Mucosa of descending colon (tissue), 3 donors: ENCODE results near the gene SLC39A7. TPM values are rescaled to one million over a fixed set of nuclear protein-coding genes. Genes with fewer than 3 reads are reported as not detected.
"Not testable (repeated sequence)": the region's sequence is repeated elsewhere in the genome, so short reads cannot be mapped to it uniquely, and the experiment has no call there.

Experiments used
- ATAC-seq: fragments of 200-7000 bp; cut with Tn5 transposase; one replicate; pipeline ENCODE4 v1.9.1; 2020; ENCODE audit warnings: mild to moderate bottlenecking, moderate library complexity
- DNase-seq, 3 donors: peaks; one replicate each; pipeline ENCODE4 v3.0.0-alpha.2; 2020
- H3K36me3 ChIP-seq: fragments of 200-600 bp; one replicate; pipeline ENCODE4 v1.8.0; 2021; ENCODE audit warnings: low read depth, mild to moderate bottlenecking
- H3K4me1 ChIP-seq: fragments of 200-600 bp; one replicate; pipeline ENCODE4 v1.8.0; 2021; ENCODE audit warnings: low read depth, mild to moderate bottlenecking
- H3K4me3 ChIP-seq: fragments of 200-600 bp; one replicate; pipeline ENCODE4 v1.8.0; 2021; ENCODE audit warnings: mild to moderate bottlenecking
- H3K9me3 ChIP-seq: fragments of 200-600 bp; one replicate; pipeline ENCODE4 v1.8.0; 2021; ENCODE audit warnings: mild to moderate bottlenecking
- intact Hi-C, 2 donors: fragments of 100-400 bp; cut with DNase I in 1 of 2; cut with micrococcal nuclease in 1 of 2; formaldehyde crosslinking; loops; one replicate each; pipeline versions ENCODE4 v1.11.0 to v1.11.1; 2022; cut with DNase I, micrococcal nuclease
- total RNA-seq, 3 donors: library from RNA; stranded (reverse); fragmentation: NEBNext Ultra II Directional in 2 of 3; extraction: Animal tissue kit (Norgen Biotek cat#: 25700) in 2 of 3; gene quantifications; one replicate each; pipeline versions ENCODE4 v1.2.1 to v1.2.4, GENCODE V29; 2021 to 2023
- TF ChIP-seq, protein P1 (sequence below): fragments of 200-600 bp; IDR thresholded peaks from one replicate; pipeline ENCODE4 v1.8.0; 2022; ENCODE audit warnings: antibody characterized with exemption, mild to moderate bottlenecking
- donor health status: DM: no; HTN: no; CAD: no; lungs with moderate emphysema.
- donor health status: DM: no; HTN: no; CAD: no.
- donor health status: DM: no; HTN: yes; CAD: no.

SLC39A7 gene
- total RNA-seq, 3 donors from 2014 or later: 96.9 to 159 (median 106) TPM

DNA sequence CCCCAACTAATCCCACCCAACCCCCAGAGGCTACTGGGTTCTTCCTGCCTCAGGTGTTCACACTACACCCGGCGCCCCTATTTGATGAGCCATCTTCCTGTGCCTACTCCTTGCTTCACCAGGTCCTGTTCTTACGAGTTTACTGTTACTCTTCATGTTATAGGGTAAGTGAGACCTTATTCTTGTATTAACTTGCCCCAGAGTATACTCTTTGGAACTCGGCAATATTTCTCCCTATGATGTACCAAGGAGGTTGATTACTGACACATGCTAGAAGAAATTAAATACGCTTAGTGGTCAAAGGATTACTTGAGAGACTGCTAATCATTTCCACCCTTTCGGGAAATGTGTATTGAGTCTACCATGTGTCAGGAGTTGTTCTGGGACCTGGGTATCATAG, 16.6 kb downstream of the SLC39A7 start:
- peaks cover 9% of the 10 kb centered on the region for H3K4me1 ChIP-seq
- no peaks in the 10 kb centered on the region for H3K9me3 ChIP-seq
- intact Hi-C loops: no loop called here
- H3K4me3 ChIP-seq: no peak overlapping the region
- no peak for ATAC-seq
- TF ChIP-seq, protein P1, sequence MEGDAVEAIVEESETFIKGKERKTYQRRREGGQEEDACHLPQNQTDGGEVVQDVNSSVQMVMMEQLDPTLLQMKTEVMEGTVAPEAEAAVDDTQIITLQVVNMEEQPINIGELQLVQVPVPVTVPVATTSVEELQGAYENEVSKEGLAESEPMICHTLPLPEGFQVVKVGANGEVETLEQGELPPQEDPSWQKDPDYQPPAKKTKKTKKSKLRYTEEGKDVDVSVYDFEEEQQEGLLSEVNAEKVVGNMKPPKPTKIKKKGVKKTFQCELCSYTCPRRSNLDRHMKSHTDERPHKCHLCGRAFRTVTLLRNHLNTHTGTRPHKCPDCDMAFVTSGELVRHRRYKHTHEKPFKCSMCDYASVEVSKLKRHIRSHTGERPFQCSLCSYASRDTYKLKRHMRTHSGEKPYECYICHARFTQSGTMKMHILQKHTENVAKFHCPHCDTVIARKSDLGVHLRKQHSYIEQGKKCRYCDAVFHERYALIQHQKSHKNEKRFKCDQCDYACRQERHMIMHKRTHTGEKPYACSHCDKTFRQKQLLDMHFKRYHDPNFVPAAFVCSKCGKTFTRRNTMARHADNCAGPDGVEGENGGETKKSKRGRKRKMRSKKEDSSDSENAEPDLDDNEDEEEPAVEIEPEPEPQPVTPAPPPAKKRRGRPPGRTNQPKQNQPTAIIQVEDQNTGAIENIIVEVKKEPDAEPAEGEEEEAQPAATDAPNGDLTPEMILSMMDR: no peak
- no peak for DNase-seq
- no peaks in the 10 kb centered on the region for H3K36me3 ChIP-seq

DNA sequence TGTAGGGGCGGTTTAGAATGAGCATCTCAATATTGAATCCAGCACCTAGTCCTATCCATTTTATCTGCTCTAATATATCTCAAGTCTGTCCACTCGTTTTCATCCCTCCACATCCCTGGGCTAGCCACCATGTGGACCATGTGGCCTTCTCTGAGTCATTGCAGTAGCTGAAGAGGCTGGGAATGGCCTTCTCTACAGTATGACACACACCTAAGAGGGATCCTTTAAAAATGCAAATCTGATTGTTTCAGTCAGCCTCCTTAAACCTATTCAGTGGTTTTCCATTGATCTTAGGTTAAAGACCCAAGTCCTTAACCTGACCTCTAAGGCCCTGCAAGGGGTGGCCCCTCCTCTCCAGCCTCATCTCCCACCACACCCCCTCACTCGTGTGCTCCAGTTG, 17.0 kb downstream of the SLC39A7 start:
- intact Hi-C loops: no loop called here
- ATAC-seq: no peak
- Histone ChIP-seq H3K4me3 (no peak overlapping the region), H3K9me3 (no peaks in the 10 kb centered on the region), H3K4me1 (peaks cover 9% of the 10 kb centered on the region), H3K36me3 (no peaks in the 10 kb centered on the region)
- TF ChIP-seq, protein P1: no peak
- DNase-seq: no peak

DNA sequence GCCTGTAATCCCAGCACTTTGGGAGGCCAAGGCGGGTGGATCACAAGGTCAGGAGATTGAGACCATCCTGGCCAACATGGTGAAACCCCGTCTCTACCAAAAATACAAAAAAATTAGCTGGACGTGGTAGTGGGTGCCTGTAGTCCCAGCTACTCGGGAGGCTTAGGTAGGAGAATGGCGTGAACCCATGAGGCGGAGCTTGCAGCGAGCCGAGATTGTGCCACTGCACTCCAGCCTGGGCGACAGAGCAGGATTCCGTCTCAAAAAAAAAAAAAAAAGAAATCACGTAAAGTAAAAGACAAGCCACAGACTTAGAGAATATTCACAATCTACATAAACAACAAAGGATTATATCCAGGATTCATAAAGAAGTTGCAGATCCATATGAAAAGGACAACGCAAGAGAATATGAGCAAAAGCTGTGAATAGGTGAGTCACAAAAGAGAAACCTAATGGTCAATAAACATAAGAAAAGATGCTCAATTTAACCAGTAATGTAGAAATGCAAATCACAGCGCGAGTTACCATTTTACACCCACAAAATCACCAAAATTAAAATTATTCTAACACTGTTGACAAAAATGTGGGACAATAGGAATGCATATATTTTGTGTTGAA, 25.9 kb downstream of the SLC39A7 start:
- H3K9me3 ChIP-seq, intact Hi-C loops, ATAC-seq, H3K4me3 ChIP-seq, DNase-seq, H3K4me1 ChIP-seq, H3K36me3 ChIP-seq: not testable (repeated sequence)

DNA sequence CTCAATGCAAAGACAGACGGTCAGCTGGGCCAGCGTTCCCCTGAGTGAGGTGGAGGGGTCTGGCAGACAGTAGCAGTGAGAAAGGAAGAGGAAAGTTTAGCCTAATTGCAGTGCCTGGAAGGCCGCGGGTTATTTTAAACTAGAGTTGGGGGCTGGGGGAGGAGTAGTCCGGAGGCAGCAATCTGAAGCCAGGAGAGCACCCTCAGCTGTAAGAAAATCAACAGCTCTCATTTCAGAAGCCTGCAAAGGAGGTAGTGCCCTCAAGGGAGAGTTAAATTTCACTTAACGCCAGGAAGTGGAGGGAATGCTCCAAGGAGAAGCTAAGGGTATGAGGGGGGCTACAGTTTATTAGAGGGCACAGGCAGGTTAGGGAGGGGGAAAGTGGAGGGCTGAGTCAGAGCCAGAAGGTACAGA, 34.6 kb downstream of the SLC39A7 start:
- no peak for ATAC-seq
- Histone ChIP-seq H3K9me3 (no peaks in the 10 kb centered on the region), H3K4me1 (no peaks in the 10 kb centered on the region), H3K4me3 (no peak overlapping the region), H3K36me3 (no peaks in the 10 kb centered on the region)
- TF ChIP-seq, protein P1: no peak
- intact Hi-C loops: no loop called here
- no peak for DNase-seq

DNA sequence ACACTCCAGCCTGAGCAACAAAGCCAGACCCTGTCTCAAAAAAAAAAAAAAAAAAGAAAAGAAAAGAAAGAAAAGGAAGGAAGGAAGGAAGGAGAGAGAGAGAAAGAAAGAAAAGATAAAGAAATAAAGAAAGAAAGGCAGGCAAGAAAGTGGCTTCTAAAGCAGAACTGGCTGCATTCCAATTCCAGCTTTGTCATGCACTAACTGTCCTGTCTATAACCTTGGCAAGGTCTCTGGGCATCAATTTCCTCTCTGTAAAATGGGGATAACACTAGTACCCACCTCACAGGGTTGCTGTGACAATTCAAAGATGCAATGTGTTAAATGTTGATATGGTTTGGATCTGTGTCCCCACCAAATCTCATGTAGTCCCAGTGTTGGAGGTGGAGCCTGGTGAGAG, 35.7 kb downstream of the SLC39A7 start:
- no peaks in the 10 kb centered on the region for H3K4me1 ChIP-seq

DNA sequence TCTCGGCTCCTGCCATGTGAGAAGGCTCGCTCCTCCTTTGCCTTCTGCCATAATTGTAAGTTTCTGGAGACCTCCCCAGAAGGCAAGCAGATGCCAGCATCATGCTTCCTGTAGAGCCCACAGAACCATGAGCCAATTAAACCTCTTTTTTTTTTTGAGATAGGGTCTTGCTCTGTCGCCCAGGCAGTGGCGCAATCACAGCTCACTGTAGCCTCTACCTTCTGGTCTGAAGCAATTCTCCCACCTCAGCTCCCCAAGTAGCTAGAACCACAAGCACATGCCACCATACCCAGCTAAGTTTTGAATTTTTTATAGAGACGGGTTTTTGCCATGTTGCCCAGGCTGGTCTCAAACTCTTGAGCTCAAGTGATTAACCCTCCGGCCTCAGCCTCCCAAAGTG, 36.2 kb downstream of the SLC39A7 start:
- TF ChIP-seq, protein P1: no peak
- H3K9me3 ChIP-seq: no peaks in the 10 kb centered on the region
- DNase-seq (no peak), ATAC-seq (no peak)
- no peaks in the 10 kb centered on the region for H3K36me3 ChIP-seq
- H3K4me3 ChIP-seq: no peak overlapping the region
- no peaks in the 10 kb centered on the region for H3K4me1 ChIP-seq
- intact Hi-C loops: no loop called here

More for the DNA sequence above, 35.7 kb downstream of the SLC39A7 start:
- ATAC-seq: no peak
- intact Hi-C loops: no loop called here
- no peak overlapping the region for H3K4me3 ChIP-seq
- H3K36me3 ChIP-seq: no peaks in the 10 kb centered on the region
- H3K9me3 ChIP-seq: no peaks in the 10 kb centered on the region
- TF ChIP-seq, protein P1: no peak
- DNase-seq: no peak
